Naive thymus-derived CD4-positive, alpha-beta T cell (primary cell): ENCODE results near the gene ARHGAP10. TPM values are rescaled to one million over a fixed set of nuclear protein-coding genes. Genes with fewer than 3 reads are reported as not detected.

ENCODE experiments used
- ATAC-seq: fragments of 150-1000 bp; cut with Tn5 transposase; 2 replicates; pipeline ENCODE4 v1.10.0; 2021; ENCODE audit warnings: mild to moderate bottlenecking, moderate library complexity
- CTCF ChIA-PET: fragments of 350-600 bp; sonication (Branson Sonifier 250); formaldehyde crosslinking; loops from one replicate; lab custom pipeline; 2021; ENCODE audit warnings: antibody characterized with exemption; lab: Charles Lee
- POLR2A ChIA-PET: fragments of 350-600 bp; sonication (Branson Sonifier 250); formaldehyde crosslinking; loops from one replicate; lab custom pipeline; 2021; ENCODE audit warnings: antibody characterized with exemption, inconsistent platforms; lab: Charles Lee
- DNase-seq, 9 donors: peaks; one replicate each; pipeline versions ENCODE4 v3.0.0 to v3.0.0-alpha.2; 2020 to 2022; ENCODE audit warnings: mixed read lengths in 1 of 9
- H3K27ac ChIP-seq: one replicate; pipeline ENCODE4 v1.7.0; 2013; ENCODE audit warnings: mild to moderate bottlenecking, low read depth, low read length, moderate library complexity
- H3K27me3 ChIP-seq, 2 donors: one replicate each; pipeline ENCODE4 v1.7.0; 2013; ENCODE audit warnings: low read length in 2 of 2, mild to moderate bottlenecking in 2 of 2, moderate library complexity in 2 of 2; ENCODE audit not compliant: control insufficient read depth in 2 of 2, insufficient read depth in 2 of 2
- H3K36me3 ChIP-seq, 3 experiments: 1 replicate in 2 of 3; 2 replicates in 1 of 3; pipeline ENCODE4 v1.7.0; 2013; ENCODE audit warnings: low read length in 3 of 3, mild to moderate bottlenecking in 3 of 3, moderate library complexity in 1 of 3; ENCODE audit not compliant: insufficient read depth in 3 of 3, control insufficient read depth in 2 of 3
- H3K4me1 ChIP-seq, 2 donors: one replicate each; pipeline ENCODE4 v1.7.0; 2013; ENCODE audit warnings: low read length in 2 of 2, mild to moderate bottlenecking in 2 of 2, moderate library complexity in 1 of 2; ENCODE audit not compliant: control insufficient read depth in 2 of 2, insufficient read depth in 2 of 2
- H3K4me3 ChIP-seq: 2 replicates; pipeline ENCODE4 v1.7.0; 2013; ENCODE audit warnings: mild to moderate bottlenecking, low read length
- H3K9me3 ChIP-seq, 3 experiments: 1 replicate in 2 of 3; 2 replicates in 1 of 3; pipeline ENCODE4 v1.7.0; 2013; ENCODE audit warnings: low read length in 3 of 3; ENCODE audit not compliant: control insufficient read depth in 2 of 3
- H3K27ac Mint-ChIP-seq, 9 donors: one replicate each; pipeline ENCODE4 v1.8.0; 2020 to 2022; ENCODE audit warnings: mixed read lengths in 9 of 9, mild to moderate bottlenecking in 8 of 9, moderate library complexity in 5 of 9, inconsistent platforms in 2 of 9
- H3K27me3 Mint-ChIP-seq, 5 donors: one replicate each; pipeline ENCODE4 v1.8.0; 2021 to 2022; ENCODE audit warnings: mixed read lengths in 5 of 5, mild to moderate bottlenecking in 1 of 5
- H3K36me3 Mint-ChIP-seq, 5 donors: one replicate each; pipeline ENCODE4 v1.8.0; 2020 to 2022; ENCODE audit warnings: mixed read lengths in 5 of 5, mild to moderate bottlenecking in 3 of 5, inconsistent platforms in 1 of 5
- H3K4me1 Mint-ChIP-seq, 7 donors: one replicate each; pipeline ENCODE4 v1.8.0; 2020 to 2022; ENCODE audit warnings: mixed read lengths in 7 of 7, mild to moderate bottlenecking in 3 of 7, inconsistent platforms in 1 of 7
- H3K4me3 Mint-ChIP-seq, 10 donors: one replicate each; pipeline ENCODE4 v1.8.0; 2020 to 2022; ENCODE audit warnings: mild to moderate bottlenecking in 10 of 10, mixed read lengths in 10 of 10, moderate library complexity in 6 of 10, inconsistent platforms in 2 of 10
- H3K9me3 Mint-ChIP-seq, 11 donors: one replicate each; pipeline ENCODE4 v1.8.0; 2020 to 2022; ENCODE audit warnings: mixed read lengths in 11 of 11, mild to moderate bottlenecking in 4 of 11, inconsistent platforms in 1 of 11, moderate library complexity in 1 of 11
- intact Hi-C, 2 donors: fragments of 100-400 bp; cut with micrococcal nuclease; formaldehyde crosslinking; loops; one replicate each; pipeline ENCODE4 v1.15.1; 2023
- polyA plus RNA-seq, 2 donors: library from polyadenylated mRNA; unstranded; fragments of 300-500 nt; fragmentation: Illumina TruSeq; gene quantifications; one replicate each; pipeline ENCODE4 v1.2.3, GENCODE V29; 2021
- total RNA-seq, 6 experiments: library from RNA in 5 of 6; stranded (reverse) in 5 of 6; gene quantifications; 1 replicate in 5 of 6; 2 replicates in 1 of 6; pipeline ENCODE4 v1.2.3 and lab custom pipeline; 2021 to 2026

ARHGAP10 gene
- total and polyA plus RNA-seq, 7 experiments from 2014 or later, result 1.9 to 8.5 (median 3.0) TPM

GRCh38 chr4:147837854-147838253 lies 106.0 kb downstream of the ARHGAP10 start:
- ChIA-PET CTCF (interaction anchor here (1.4 kb wide), 1 partner anchor 29 kb away, joined by 5 read pairs; no protein-coding TSS in a partner anchor), POLR2A (interaction anchor here (0.6 kb wide), 1 partner anchor 220 kb away, joined by 3 read pairs; no protein-coding TSS in a partner anchor)

GRCh38 chr4:147839200-147839599 lies 107.3 kb downstream of the ARHGAP10 start:
- no peaks in the 10 kb centered on the region for H3K27me3 ChIP-seq
- Mint-ChIP-seq H3K27ac (no peak overlapping the region), H3K9me3 (no peaks in the 10 kb centered on the region), H3K4me1 (peaks cover 0 to 2% (median 0%) of the 10 kb centered on the region in 7 donors), H3K4me3 (no peak overlapping the region), H3K36me3 (peaks cover 0 to 1% (median 0%) of the 10 kb centered on the region in 5 donors), H3K27me3 (peaks cover 0 to 12% (median 0%) of the 10 kb centered on the region in 5 donors)
- H3K36me3 ChIP-seq, result no peaks in the 10 kb centered on the region
- H3K27ac ChIP-seq, result no peak overlapping the region
- H3K9me3 ChIP-seq, result no peaks in the 10 kb centered on the region
- ChIA-PET POLR2A (no interaction called here), CTCF (no interaction called here)
- no peak overlapping the region for H3K4me3 ChIP-seq
- ATAC-seq, result no peak
- intact Hi-C loops, result no loop called here
- H3K4me1 ChIP-seq, result no peaks in the 10 kb centered on the region
- DNase-seq, result no peak

More at GRCh38 chr4:147837854-147838253, 106.0 kb downstream of the ARHGAP10 start:
- Mint-ChIP-seq H3K4me3 (no peak overlapping the region), H3K4me1 (peaks cover 0 to 2% (median 0%) of the 10 kb centered on the region in 7 donors), H3K9me3 (no peaks in the 10 kb centered on the region), H3K36me3 (peaks cover 0 to 4% (median 0%) of the 10 kb centered on the region in 5 donors), H3K27me3 (peaks cover 0 to 9% (median 0%) of the 10 kb centered on the region in 5 donors), H3K27ac (no peak overlapping the region)
- Histone ChIP-seq H3K27ac (no peak overlapping the region), H3K9me3 (no peaks in the 10 kb centered on the region), H3K27me3 (no peaks in the 10 kb centered on the region), H3K4me1 (no peaks in the 10 kb centered on the region), H3K4me3 (no peak overlapping the region), H3K36me3 (no peaks in the 10 kb centered on the region)
- no peak for DNase-seq
- intact Hi-C loops, result no loop called here
- no peak for ATAC-seq

GRCh38 chr4:147839663-147840062 lies 107.8 kb downstream of the ARHGAP10 start:
- H3K4me3 ChIP-seq, result no peak overlapping the region
- Mint-ChIP-seq H3K4me3 (no peak overlapping the region), H3K36me3 (no peaks in the 10 kb centered on the region), H3K9me3 (no peaks in the 10 kb centered on the region), H3K27me3 (peaks cover 0 to 12% (median 0%) of the 10 kb centered on the region in 5 donors), H3K27ac (no peak overlapping the region), H3K4me1 (peaks cover 0 to under 1% (median 0%) of the 10 kb centered on the region in 7 donors)
- H3K27me3 ChIP-seq, result no peaks in the 10 kb centered on the region
- intact Hi-C loops, result no loop called here
- CTCF ChIA-PET, result no interaction called here
- no peaks in the 10 kb centered on the region for H3K9me3 ChIP-seq
- DNase-seq, result no peak
- no peaks in the 10 kb centered on the region for H3K36me3 ChIP-seq
- H3K4me1 ChIP-seq, result no peaks in the 10 kb centered on the region
- POLR2A ChIA-PET, result no interaction called here
- no peak overlapping the region for H3K27ac ChIP-seq
- ATAC-seq, result no peak

GRCh38 chr4:147840838-147841738 lies 109.2 kb downstream of the ARHGAP10 start:
- no peaks in the 10 kb centered on the region for H3K4me1 ChIP-seq
- peaks cover 0 to 12% (median 0%) of the 10 kb centered on the region in 5 donors for H3K27me3 Mint-ChIP-seq
- no peak overlapping the region for H3K27ac Mint-ChIP-seq
- DNase-seq (no peak), ATAC-seq (no peak)
- no peaks in the 10 kb centered on the region for H3K36me3 ChIP-seq
- POLR2A ChIA-PET, result no interaction called here
- no peaks in the 10 kb centered on the region for H3K27me3 ChIP-seq
- H3K9me3 Mint-ChIP-seq, result no peaks in the 10 kb centered on the region
- no peak overlapping the region for H3K27ac ChIP-seq
- H3K4me3 Mint-ChIP-seq, result no peak overlapping the region
- no peaks in the 10 kb centered on the region for H3K4me1 Mint-ChIP-seq
- CTCF ChIA-PET, result interaction anchor here (1.5 kb wide), 1 partner anchor 26 kb away, joined by 4 read pairs; no protein-coding TSS in a partner anchor
- H3K9me3 ChIP-seq, result no peaks in the 10 kb centered on the region
- H3K36me3 Mint-ChIP-seq, result no peaks in the 10 kb centered on the region
- intact Hi-C loops, result no loop called here
- H3K4me3 ChIP-seq, result no peak overlapping the region

- no peak overlapping the region for H3K27ac Mint-ChIP-seq
- H3K27me3 ChIP-seq, result no peaks in the 10 kb centered on the region
- no peaks in the 10 kb centered on the region for H3K36me3 ChIP-seq
- H3K4me1 Mint-ChIP-seq, result no peaks in the 10 kb centered on the region
- H3K4me1 ChIP-seq, result peaks cover 0 to 3% of the 10 kb centered on the region in 2 donors
- no peak overlapping the region for H3K4me3 Mint-ChIP-seq
- POLR2A ChIA-PET, result interaction anchor here (0.6 kb wide), 1 partner anchor 472 kb away, joined by 6 read pairs; no protein-coding TSS in a partner anchor
- CTCF ChIA-PET, result interaction anchor here (1.5 kb wide), 1 partner anchor 24 kb away, joined by 4 read pairs; no protein-coding TSS in a partner anchor
- H3K27ac ChIP-seq, result no peak overlapping the region
- H3K36me3 Mint-ChIP-seq, result peaks cover 0 to 4% (median 2%) of the 10 kb centered on the region in 5 donors
- ATAC-seq (no peak), DNase-seq (no peak)
- H3K27me3 Mint-ChIP-seq, result peaks cover 0 to 14% (median 0%) of the 10 kb centered on the region in 5 donors
- no peak overlapping the region for H3K4me3 ChIP-seq
- no peaks in the 10 kb centered on the region for H3K9me3 ChIP-seq
- no peaks in the 10 kb centered on the region for H3K9me3 Mint-ChIP-seq
- intact Hi-C loops, result no loop called here
Observed at GRCh38 chr4:147842573-147842972, 110.7 kb downstream of the ARHGAP10 start.

GRCh38 chr4:147843162-147843561 lies 111.3 kb downstream of the ARHGAP10 start:
- ChIA-PET POLR2A (interaction anchor here (0.6 kb wide), 1 partner anchor 473 kb away, joined by 6 read pairs; no protein-coding TSS in a partner anchor), CTCF (no interaction called here)
- Mint-ChIP-seq H3K27ac (no peak overlapping the region), H3K4me1 (no peaks in the 10 kb centered on the region), H3K4me3 (no peak overlapping the region), H3K27me3 (peaks cover 0 to 17% (median 0%) of the 10 kb centered on the region in 5 donors), H3K9me3 (no peaks in the 10 kb centered on the region), H3K36me3 (peaks cover 0 to 6% (median 4%) of the 10 kb centered on the region in 5 donors)
- Histone ChIP-seq H3K4me3 (no peak overlapping the region), H3K27ac (no peak overlapping the region), H3K27me3 (no peaks in the 10 kb centered on the region), H3K36me3 (no peaks in the 10 kb centered on the region), H3K9me3 (no peaks in the 10 kb centered on the region), H3K4me1 (peaks cover 0 to 3% of the 10 kb centered on the region in 2 donors)
- intact Hi-C loops, result no loop called here
- ATAC-seq (peak; percentile 31), DNase-seq (peak in 1 of 9 donors; percentile 6)
